ENCODE results near the gene AHCYL2. TPM values are rescaled to one million over a fixed set of nuclear protein-coding genes. Genes with fewer than 3 reads are reported as not detected.

AHCYL2 gene
- total RNA-seq, 1 experiment from 2014 or later: 23.2 TPM

DNA sequence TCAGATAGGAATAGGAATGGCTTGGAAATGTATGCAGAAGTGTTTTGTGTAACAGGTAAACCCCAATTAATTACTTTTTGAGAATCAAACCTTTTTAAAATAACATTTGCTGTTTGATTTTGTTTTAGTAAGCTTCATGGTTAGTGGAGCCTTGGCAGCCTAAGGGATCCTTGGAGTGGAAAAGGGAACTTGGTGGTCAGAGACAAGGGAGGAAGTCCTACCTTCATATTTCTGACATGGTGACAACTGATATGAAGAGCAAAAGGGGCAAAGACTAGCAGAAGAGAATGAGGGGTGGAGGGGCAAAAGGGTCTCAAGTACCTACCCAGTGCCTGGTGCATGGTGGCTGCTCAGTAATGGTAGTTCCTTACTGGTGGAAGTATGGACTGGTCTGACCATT, 32.3 kb downstream of the AHCYL2 start:
- H3T11ph ChIP-seq (ENCODE audit: low read length): peak overlapping the region; percentile 99
- H3K9me3 Mint-ChIP-seq: no peaks in the 10 kb centered on the region
- peak overlapping the region; percentile 45 for H3K18ac ChIP-seq (ENCODE audit: insufficient read length, low read depth, low read length)
- peak overlapping the region; percentile 61 for H2BK20ac ChIP-seq (ENCODE audit: low read depth, low read length, poor library complexity, severe bottlenecking)
- H4K91ac ChIP-seq (ENCODE audit: insufficient read length, low read depth, low read length): no peak overlapping the region
- H3K27me3 Mint-ChIP-seq (ENCODE audit: low read depth): no peaks in the 10 kb centered on the region
- no peak overlapping the region for H3K9ac ChIP-seq (ENCODE audit: extremely low read depth, insufficient read length, low read length)
- no peak overlapping the region for H4K8ac ChIP-seq (replicated peaks; ENCODE audit: insufficient read length, low read depth, low read length)
- H2BK12ac ChIP-seq (ENCODE audit: insufficient read length, low read depth, low read length): peak overlapping the region; percentile 87
- H3K56ac ChIP-seq (ENCODE audit: insufficient read length, low read depth, low read length): no peak overlapping the region
- TF ChIP-seq, protein P1, sequence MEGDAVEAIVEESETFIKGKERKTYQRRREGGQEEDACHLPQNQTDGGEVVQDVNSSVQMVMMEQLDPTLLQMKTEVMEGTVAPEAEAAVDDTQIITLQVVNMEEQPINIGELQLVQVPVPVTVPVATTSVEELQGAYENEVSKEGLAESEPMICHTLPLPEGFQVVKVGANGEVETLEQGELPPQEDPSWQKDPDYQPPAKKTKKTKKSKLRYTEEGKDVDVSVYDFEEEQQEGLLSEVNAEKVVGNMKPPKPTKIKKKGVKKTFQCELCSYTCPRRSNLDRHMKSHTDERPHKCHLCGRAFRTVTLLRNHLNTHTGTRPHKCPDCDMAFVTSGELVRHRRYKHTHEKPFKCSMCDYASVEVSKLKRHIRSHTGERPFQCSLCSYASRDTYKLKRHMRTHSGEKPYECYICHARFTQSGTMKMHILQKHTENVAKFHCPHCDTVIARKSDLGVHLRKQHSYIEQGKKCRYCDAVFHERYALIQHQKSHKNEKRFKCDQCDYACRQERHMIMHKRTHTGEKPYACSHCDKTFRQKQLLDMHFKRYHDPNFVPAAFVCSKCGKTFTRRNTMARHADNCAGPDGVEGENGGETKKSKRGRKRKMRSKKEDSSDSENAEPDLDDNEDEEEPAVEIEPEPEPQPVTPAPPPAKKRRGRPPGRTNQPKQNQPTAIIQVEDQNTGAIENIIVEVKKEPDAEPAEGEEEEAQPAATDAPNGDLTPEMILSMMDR (conservative IDR thresholded peaks at IDR 0.05): no peak
- no peaks in the 10 kb centered on the region for H3K9me3 ChIP-seq (ENCODE audit: control insufficient read depth, low read depth, low read length)
- no peak overlapping the region for H3K14ac ChIP-seq (ENCODE audit: insufficient read depth, low read length)
- no peak overlapping the region; the same call in 1 of the 2 replicates for H3K4ac ChIP-seq (ENCODE audit: low read depth, low read length)
- H3K27me3 ChIP-seq (ENCODE audit: insufficient read depth, low read length): no peaks in the 10 kb centered on the region
- no peak overlapping the region for H3K4me3 Mint-ChIP-seq
- H3K4me1 Mint-ChIP-seq: peaks cover 45 to 50% of the 10 kb centered on the region in 2 experiments
- no peak overlapping the region for H2BK15ac ChIP-seq (ENCODE audit: low read depth, low read length)
- H2AFZ ChIP-seq (ENCODE audit: low read length): no peak overlapping the region
- no peak overlapping the region for H2BK120ac ChIP-seq (ENCODE audit: low read depth, low read length, poor library complexity, severe bottlenecking)
- no peaks in the 10 kb centered on the region for H4K20me1 ChIP-seq (ENCODE audit: control insufficient read depth, insufficient read depth, insufficient read length)
- H3K36me3 Mint-ChIP-seq (ENCODE audit: insufficient read depth in 1 of 3, low read depth in 3 of 3): no peaks in the 10 kb centered on the region; a peak in 2 of 7 replicates
- H3K4me2 ChIP-seq (ENCODE audit: insufficient read depth, insufficient read length, low read length): no peak overlapping the region
- no peak for DNase-seq
- peaks cover 2% of the 10 kb centered on the region; the same call in 1 of the 2 replicates for H3K79me2 ChIP-seq (ENCODE audit: insufficient read depth, low read length)
- H3K27ac Mint-ChIP-seq: peak overlapping the region in 1 of 3 experiments; percentile 58; a peak in 2 of 7 replicates
- peaks cover 11% of the 10 kb centered on the region; the same call in 1 of the 2 replicates for H3K4me1 ChIP-seq (ENCODE audit: insufficient read depth, low read length)
- H3K27ac ChIP-seq (ENCODE audit: insufficient read length, low read depth, low read length): no peak overlapping the region
- H4K5ac ChIP-seq (ENCODE audit: insufficient read length, low read depth, low read length): no peak overlapping the region
- no peaks in the 10 kb centered on the region for H3K23me2 ChIP-seq (ENCODE audit: insufficient read length, low read depth, low read length, poor library complexity, severe bottlenecking)
- no peak overlapping the region for H2BK5ac ChIP-seq (ENCODE audit: insufficient read length, low read length)
- no peaks in the 10 kb centered on the region for H3K79me1 ChIP-seq (ENCODE audit: insufficient read depth, low read depth, low read length, poor library complexity, severe bottlenecking)
- H3K23ac ChIP-seq (ENCODE audit: insufficient read length, low read depth, low read length): no peak overlapping the region
- H2AK5ac ChIP-seq (ENCODE audit: insufficient read length, low read length): peak overlapping the region; percentile 87

Data from H9 (cell line).